ENCODE measurements around the gene PPM1L.

DNA sequence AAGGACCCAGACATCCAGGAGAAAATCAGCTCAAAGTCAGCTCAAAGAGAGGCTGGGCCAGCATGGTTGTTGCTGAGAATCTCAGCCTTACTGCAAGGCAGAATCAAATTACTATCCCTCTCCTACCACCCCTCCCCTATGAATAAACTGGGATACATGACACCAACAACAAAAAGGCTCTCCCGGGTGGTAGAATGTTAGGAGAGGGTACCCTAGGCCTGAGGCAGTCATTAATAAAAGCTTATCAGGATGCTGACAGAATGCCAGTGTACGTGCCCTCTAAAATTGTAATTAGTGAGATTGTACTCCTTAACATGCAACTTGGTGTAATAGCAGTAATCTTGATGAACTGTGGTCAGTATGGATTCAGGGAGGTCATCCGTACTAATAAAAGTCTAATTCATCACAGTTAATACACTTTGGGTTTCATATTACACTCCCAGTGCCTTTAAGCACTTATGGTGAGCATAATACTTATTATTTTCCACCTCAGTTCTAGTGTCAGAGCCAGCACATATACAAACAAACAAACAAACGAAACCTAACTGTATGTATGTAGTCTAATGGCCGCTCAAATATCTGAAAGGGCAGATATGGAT, 272.6 kb downstream of the PPM1L start:
- no peak for TF ChIP-seq OSR1 (CRISPR knock-in tag; IDR thresholded peaks at IDR 0.05)
- no peak for TF ChIP-seq BACH2 (CRISPR knock-in tag; IDR thresholded peaks at IDR 0.05; ENCODE audit: borderline replicate concordance)
- TF ChIP-seq, protein P1, sequence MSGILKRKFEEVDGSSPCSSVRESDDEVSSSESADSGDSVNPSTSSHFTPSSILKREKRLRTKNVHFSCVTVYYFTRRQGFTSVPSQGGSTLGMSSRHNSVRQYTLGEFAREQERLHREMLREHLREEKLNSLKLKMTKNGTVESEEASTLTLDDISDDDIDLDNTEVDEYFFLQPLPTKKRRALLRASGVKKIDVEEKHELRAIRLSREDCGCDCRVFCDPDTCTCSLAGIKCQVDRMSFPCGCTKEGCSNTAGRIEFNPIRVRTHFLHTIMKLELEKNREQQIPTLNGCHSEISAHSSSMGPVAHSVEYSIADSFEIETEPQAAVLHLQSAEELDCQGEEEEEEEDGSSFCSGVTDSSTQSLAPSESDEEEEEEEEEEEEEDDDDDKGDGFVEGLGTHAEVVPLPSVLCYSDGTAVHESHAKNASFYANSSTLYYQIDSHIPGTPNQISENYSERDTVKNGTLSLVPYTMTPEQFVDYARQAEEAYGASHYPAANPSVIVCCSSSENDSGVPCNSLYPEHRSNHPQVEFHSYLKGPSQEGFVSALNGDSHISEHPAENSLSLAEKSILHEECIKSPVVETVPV (CRISPR knock-in tag; IDR thresholded peaks at IDR 0.05) = no peak
- no peak for TF ChIP-seq ZFP3 (CRISPR knock-in tag; IDR thresholded peaks at IDR 0.05)
- TF ChIP-seq, protein P2, sequence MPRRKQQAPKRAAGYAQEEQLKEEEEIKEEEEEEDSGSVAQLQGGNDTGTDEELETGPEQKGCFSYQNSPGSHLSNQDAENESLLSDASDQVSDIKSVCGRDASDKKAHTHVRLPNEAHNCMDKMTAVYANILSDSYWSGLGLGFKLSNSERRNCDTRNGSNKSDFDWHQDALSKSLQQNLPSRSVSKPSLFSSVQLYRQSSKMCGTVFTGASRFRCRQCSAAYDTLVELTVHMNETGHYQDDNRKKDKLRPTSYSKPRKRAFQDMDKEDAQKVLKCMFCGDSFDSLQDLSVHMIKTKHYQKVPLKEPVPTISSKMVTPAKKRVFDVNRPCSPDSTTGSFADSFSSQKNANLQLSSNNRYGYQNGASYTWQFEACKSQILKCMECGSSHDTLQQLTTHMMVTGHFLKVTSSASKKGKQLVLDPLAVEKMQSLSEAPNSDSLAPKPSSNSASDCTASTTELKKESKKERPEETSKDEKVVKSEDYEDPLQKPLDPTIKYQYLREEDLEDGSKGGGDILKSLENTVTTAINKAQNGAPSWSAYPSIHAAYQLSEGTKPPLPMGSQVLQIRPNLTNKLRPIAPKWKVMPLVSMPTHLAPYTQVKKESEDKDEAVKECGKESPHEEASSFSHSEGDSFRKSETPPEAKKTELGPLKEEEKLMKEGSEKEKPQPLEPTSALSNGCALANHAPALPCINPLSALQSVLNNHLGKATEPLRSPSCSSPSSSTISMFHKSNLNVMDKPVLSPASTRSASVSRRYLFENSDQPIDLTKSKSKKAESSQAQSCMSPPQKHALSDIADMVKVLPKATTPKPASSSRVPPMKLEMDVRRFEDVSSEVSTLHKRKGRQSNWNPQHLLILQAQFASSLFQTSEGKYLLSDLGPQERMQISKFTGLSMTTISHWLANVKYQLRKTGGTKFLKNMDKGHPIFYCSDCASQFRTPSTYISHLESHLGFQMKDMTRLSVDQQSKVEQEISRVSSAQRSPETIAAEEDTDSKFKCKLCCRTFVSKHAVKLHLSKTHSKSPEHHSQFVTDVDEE (CRISPR knock-in tag; IDR thresholded peaks at IDR 0.05) = no peak
- TF ChIP-seq, protein P3, sequence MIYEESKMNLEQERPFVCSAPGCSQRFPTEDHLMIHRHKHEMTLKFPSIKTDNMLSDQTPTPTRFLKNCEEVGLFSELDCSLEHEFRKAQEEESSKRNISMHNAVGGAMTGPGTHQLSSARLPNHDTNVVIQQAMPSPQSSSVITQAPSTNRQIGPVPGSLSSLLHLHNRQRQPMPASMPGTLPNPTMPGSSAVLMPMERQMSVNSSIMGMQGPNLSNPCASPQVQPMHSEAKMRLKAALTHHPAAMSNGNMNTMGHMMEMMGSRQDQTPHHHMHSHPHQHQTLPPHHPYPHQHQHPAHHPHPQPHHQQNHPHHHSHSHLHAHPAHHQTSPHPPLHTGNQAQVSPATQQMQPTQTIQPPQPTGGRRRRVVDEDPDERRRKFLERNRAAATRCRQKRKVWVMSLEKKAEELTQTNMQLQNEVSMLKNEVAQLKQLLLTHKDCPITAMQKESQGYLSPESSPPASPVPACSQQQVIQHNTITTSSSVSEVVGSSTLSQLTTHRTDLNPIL (CRISPR knock-in tag; IDR thresholded peaks at IDR 0.05; ENCODE audit: low read depth) = no peak
- TF ChIP-seq, protein P4, sequence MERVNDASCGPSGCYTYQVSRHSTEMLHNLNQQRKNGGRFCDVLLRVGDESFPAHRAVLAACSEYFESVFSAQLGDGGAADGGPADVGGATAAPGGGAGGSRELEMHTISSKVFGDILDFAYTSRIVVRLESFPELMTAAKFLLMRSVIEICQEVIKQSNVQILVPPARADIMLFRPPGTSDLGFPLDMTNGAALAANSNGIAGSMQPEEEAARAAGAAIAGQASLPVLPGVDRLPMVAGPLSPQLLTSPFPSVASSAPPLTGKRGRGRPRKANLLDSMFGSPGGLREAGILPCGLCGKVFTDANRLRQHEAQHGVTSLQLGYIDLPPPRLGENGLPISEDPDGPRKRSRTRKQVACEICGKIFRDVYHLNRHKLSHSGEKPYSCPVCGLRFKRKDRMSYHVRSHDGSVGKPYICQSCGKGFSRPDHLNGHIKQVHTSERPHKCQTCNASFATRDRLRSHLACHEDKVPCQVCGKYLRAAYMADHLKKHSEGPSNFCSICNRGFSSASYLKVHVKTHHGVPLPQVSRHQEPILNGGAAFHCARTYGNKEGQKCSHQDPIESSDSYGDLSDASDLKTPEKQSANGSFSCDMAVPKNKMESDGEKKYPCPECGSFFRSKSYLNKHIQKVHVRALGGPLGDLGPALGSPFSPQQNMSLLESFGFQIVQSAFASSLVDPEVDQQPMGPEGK (CRISPR knock-in tag; IDR thresholded peaks at IDR 0.05; ENCODE audit: borderline replicate concordance) = no peak
- TF ChIP-seq ZNF8 (CRISPR knock-in tag; IDR thresholded peaks at IDR 0.05) = no peak
- TF ChIP-seq ESRRG (CRISPR knock-in tag; IDR thresholded peaks at IDR 0.05) = no peak
- TF ChIP-seq CSDC2 (CRISPR knock-in tag; IDR thresholded peaks at IDR 0.05) = no peak

All from SK-N-SH treated with all-trans-retinoic acid at 6 μM for 48 hours (cell line).